ENCODE measurements around the gene IGLL1.
"Not testable (repeated sequence)": the region's sequence is repeated elsewhere in the genome, so short reads cannot be mapped to it uniquely, and the experiment has no call there.

Gene IGLL1

DNA sequence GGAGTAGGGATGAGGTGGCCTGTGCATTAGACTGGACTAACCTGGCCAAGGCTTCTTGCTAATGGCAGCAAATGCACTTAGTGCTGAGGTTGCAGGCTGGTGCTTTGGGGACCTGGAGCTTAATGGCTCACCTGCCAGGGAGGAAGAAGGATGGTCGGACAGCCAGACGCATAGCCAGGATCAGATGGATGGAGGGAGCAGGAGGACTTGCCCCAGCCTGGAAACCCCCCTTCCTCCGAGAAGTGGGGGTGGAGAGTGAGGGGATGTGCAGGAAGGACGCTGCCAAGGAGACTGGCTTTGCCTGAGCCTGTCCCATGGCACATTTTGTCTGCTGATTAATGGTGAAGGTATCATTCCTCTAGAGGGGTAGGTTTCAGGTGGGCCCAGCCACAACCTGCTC lies 17.9 kb downstream of the IGLL1 start:
- no peak for DNase-seq (ENCODE audit: low read depth)

DNA sequence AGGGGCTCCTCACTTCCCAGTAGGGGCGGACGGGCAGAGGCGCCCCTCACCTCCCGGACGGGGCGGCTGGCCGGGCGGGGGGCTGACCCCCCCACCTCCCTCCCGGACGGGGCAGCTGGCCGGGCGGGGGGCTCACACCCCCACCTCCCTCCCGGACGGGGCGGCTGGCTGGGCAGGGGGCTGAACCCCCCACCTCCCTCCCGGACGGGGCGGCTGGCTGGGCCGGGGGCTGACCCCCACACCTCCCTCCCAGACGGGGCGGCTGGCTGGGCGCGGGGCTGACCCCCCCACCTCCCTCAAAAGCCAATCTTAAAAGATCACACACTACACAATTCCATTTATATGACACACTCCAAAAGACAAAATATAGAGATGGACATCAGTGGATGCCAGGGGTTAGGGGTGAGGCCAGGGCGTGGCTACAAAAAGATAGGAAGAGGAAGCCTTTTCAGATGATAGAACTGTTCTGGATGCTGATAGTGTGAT lies 19.0 kb downstream of the IGLL1 start:
- not testable (repeated sequence) for DNase-seq (ENCODE audit: low read depth)

DNA sequence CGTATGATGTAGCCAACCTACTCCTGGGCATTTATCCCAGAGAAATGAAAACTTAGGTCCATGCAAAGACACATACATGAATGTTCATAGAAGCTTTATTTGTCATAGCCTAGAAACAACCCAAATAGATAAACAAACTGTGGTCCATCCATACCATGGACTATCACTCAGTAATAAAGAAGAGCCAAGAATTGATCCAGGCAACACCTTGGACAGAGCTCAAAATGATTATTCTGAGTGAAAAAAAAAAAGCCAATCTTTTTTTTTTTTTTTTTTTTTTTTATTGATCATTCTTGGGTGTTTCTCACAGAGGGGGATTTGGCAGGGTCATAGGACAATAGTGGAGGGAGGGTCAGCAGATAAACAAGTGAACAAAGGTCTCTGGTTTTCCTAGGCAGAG lies 19.9 kb downstream of the IGLL1 start:
- not testable (repeated sequence) for DNase-seq (ENCODE audit: low read depth)

DNA sequence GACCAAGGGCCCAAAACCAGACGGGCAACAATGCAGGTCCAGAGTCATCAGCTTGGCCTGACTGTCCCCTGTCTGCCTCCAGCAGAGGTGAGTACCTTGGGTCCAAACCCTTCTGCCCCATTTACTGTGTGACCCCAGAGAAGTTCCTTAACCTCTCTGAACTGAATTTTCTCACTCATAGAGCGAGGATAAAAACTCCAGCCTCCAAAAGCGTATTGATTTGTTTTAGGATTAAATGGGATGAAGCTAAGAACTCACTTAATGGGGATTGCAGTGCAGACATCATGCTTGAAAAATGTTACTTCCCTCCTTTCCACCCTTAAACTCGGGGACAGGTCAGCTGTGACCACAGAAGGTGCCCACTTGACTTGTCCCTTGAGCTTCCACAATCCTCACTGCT lies 22.6 kb downstream of the IGLL1 start:
- DNase-seq (ENCODE audit: low read depth): no peak

- no peak for DNase-seq (ENCODE audit: low read depth)
Measured at GRCh38 chr22:23557036-23557435, 23.1 kb downstream of the IGLL1 start.

DNA sequence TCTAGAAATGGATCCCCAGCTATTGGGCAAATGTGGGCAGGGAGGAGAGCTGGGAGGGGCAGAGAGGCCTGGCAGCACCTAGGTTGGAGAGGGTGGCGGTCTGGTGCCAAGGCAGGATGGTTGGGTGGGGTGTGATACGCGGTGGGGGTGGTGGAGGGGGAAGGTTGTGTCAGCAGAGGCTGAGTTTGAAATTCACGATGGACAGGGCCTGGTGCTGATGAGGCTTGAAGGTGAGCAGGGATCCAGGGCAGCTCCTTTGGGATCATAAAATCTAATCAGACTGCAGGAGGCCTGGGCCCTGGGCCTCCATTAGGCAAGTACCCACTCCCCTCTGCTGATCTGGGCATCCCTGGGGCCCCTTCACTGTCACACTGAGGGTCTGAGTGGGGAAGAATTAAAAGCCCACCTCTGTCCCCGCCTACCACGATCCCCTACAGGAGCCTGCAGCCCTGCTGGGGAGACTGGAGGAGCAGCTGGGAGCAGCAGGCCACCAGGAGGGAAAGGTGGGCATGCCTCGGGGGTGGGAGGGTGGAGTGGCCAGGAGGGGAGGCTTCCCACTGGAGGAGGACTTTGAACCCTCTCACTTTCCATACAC lies 24.0 kb downstream of the IGLL1 start:
- no peak for DNase-seq (ENCODE audit: low read depth)

GRCh38 chr22:23555118-23555517 lies 25.0 kb downstream of the IGLL1 start:
- DNase-seq (ENCODE audit: low read depth): no peak

- no peak for DNase-seq (ENCODE audit: low read depth)
Measured at GRCh38 chr22:23553924-23554870, 25.9 kb downstream of the IGLL1 start.

DNA sequence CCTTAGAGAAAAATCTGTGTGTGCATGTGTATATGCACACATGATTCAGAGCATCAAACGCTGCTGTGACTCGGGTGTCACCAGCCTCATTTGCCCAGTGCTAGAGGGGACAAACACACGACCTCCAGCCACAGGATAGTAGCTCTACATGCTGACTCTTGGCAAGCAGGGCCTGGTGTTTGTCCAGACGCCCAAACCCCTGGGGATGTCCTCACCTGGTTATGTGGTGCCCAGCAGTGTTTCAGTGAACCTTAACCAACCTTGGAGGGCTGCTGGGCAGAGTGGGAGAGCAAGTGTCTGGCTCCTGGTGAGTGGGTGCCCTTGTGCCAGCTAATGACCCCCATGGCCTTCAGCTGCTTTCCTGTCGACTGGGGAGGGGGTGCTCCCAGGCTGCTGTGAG lies 26.7 kb downstream of the IGLL1 start:
- no peak for DNase-seq (ENCODE audit: low read depth)

DNA sequence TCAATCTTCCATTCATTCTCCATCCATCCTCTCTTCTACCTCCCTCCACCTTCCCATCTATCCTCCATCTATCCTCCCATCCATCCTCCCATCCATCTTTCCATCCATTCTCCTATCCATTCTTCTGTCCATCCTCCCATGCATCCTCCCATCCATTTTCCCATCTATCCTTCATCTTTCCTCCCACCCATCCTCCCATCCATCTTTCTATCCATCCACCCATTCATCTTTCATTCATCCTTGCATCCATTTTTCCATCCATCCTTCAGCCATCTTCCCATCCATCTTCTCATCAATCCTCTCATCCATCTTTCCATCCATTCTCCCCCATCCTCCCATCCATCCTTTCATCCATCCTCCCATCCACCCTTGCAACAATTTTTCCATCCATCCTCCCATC lies 27.5 kb downstream of the IGLL1 start:
- no peak for DNase-seq (ENCODE audit: low read depth)

DNA sequence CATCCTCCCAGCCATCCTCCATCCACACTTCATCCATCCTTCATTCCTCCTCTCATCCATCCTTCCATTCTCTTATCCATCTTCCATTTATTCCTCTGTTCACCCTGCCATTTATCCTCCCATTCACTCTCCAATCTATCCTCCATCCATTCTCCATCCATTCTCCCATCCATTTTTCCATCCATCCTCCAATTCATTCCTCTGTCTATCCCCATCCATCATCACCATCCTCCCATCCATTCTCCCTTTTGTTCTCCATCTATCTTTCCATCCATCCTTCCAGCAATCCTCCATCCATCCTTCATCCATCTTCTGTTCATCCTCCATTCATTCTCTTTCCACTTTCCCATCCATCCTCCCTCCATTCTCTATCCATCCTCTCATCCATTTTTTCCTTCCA lies 28.7 kb downstream of the IGLL1 start:
- no peak for DNase-seq (ENCODE audit: low read depth)

GRCh38 chr22:23550049-23550650 lies 29.9 kb downstream of the IGLL1 start:
- no peak for DNase-seq (ENCODE audit: low read depth)

- DNase-seq (ENCODE audit: low read depth): no peak
Measured at GRCh38 chr22:23549198-23549595, 30.9 kb downstream of the IGLL1 start.

DNA sequence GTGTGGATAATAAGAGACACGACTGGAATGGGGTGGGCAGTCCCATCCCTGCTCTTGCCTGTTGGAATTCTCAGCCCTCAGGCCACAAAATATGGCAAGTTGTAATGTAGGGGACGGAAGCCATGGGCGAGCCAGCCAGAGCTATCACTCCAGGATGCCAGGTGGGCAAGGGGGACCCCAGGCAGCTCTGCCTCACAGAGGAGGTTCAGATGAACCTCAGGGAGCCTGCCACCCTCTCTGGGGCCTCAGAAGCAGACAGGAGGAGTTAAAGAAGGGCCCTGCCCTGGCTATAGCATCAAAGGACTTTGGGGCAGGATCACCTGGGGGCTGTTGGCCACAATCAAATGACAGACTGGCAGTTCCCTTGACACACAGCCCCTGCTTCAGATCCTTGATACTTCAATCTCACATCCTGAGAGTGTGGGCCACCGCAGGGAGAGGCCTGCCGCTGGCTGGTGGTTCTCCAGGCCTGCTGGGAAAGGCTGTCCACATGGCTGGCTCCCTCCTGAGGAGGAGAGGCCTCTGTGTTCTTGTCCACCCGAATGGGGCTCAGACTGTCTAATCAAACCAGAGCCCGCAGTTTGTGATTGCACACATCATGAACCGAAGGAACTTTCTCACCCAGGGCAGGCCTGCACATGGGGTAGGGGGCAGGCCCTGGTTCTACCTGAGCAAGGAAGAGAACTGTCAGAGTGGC lies 31.4 kb downstream of the IGLL1 start:
- no peak for DNase-seq (ENCODE audit: low read depth)

GRCh38 chr22:23547818-23548500 lies 32.1 kb downstream of the IGLL1 start:
- no peak for DNase-seq (ENCODE audit: low read depth)

- not testable (repeated sequence) for DNase-seq (ENCODE audit: low read depth)
Measured at GRCh38 chr22:23547382-23547781, 32.7 kb downstream of the IGLL1 start.

GRCh38 chr22:23544852-23545251 lies 35.2 kb downstream of the IGLL1 start:
- DNase-seq (ENCODE audit: low read depth): no peak

DNA sequence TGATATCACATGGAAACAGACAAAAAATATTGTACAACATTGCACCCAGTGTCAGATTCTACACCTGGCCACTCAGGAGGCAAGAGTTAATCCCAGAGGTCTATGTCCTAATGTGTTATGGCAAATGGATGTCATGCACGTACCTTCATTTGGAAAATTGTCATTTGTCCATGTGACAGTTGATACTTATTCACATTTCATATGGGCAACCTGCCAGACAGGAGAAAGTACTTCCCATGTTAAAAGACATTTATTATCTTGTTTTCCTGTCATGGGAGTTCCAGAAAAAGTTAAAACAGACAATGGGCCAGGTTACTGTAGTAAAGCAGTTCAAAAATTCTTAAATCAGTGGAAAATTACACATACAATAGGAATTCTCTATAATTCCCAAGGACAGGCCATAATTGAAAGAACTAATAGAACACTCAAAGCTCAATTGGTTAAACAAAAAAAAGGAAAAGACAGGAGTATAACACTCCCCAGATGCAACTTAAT lies 36.5 kb downstream of the IGLL1 start:
- not testable (repeated sequence) for DNase-seq (ENCODE audit: low read depth)

DNA sequence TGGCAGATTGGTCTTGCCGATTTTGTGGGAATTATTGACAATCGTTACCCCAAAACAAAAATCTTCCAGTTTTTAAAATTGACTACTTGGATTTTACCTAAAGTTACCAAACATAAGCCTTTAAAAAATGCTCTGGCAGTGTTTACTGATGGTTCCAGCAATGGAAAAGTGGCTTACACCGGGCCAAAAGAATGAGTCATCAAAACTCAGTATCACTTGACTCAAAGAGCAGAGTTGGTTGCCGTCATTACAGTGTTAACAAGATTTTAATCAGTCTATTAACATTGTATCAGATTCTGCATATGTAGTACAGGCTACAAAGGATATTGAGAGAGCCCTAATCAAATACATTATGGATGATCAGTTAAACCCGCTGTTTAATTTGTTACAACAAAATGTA lies 37.2 kb downstream of the IGLL1 start:
- no peak for DNase-seq (ENCODE audit: low read depth)

GRCh38 chr22:23542391-23542790 lies 37.7 kb downstream of the IGLL1 start:
- not testable (repeated sequence) for DNase-seq (ENCODE audit: low read depth)

GRCh38 chr22:23541849-23542281 lies 38.2 kb downstream of the IGLL1 start:
- DNase-seq (ENCODE audit: low read depth): not testable (repeated sequence)

All from activated gamma-delta T cell treated with anti-CD3 and anti-CD28 coated beads, Interleukin-2, amount 50 U/mL, for 16 hours (primary cell).